Muscle layer of duodenum (tissue), 2 donors: ENCODE results near the gene IRX2.

Experiments
- H3K27ac ChIP-seq: one replicate; pipeline ENCODE4 v1.7.0; 2013; ENCODE audit warnings: mild to moderate bottlenecking, low read length
- H3K27me3 ChIP-seq: one replicate; pipeline ENCODE4 v1.7.0; 2013; ENCODE audit warnings: low read depth, mild to moderate bottlenecking, control low read depth, low read length
- H3K36me3 ChIP-seq, 2 donors: one replicate each; pipeline ENCODE4 v1.7.0; 2013; ENCODE audit warnings: low read length in 2 of 2, control low read depth in 1 of 2, mild to moderate bottlenecking in 1 of 2; ENCODE audit not compliant: insufficient read depth in 2 of 2, control insufficient read depth in 1 of 2
- H3K4me1 ChIP-seq, 2 donors: one replicate each; pipeline ENCODE4 v1.7.0; 2013; ENCODE audit warnings: low read length in 2 of 2, mild to moderate bottlenecking in 2 of 2, control low read depth in 1 of 2, moderate library complexity in 1 of 2; ENCODE audit not compliant: insufficient read depth in 2 of 2, control insufficient read depth in 1 of 2
- H3K4me3 ChIP-seq, 2 donors: one replicate each; pipeline ENCODE4 v1.7.0; 2013; ENCODE audit warnings: low read length in 2 of 2, low read depth in 1 of 2, mild to moderate bottlenecking in 1 of 2
- H3K9me3 ChIP-seq, 2 donors: one replicate each; pipeline ENCODE4 v1.7.0; 2013; ENCODE audit warnings: low read length in 2 of 2, control low read depth in 1 of 2, mild to moderate bottlenecking in 1 of 2; ENCODE audit not compliant: control insufficient read depth in 1 of 2
- donor health status: healthy.

Gene IRX2

GRCh38 chr5:2764581-2764980 lies 13.1 kb upstream of the IRX2 start:
- no peak overlapping the region for H3K4me3 ChIP-seq
- H3K27ac ChIP-seq, result no peak overlapping the region
- peaks cover 4% of the 10 kb centered on the region for H3K27me3 ChIP-seq
- H3K4me1 ChIP-seq, result no peaks in the 10 kb centered on the region
- no peaks in the 10 kb centered on the region for H3K9me3 ChIP-seq
- no peaks in the 10 kb centered on the region for H3K36me3 ChIP-seq

- H3K27me3 ChIP-seq, result peaks cover 13% of the 10 kb centered on the region
- H3K4me3 ChIP-seq, result no peak overlapping the region
- H3K9me3 ChIP-seq, result no peaks in the 10 kb centered on the region
- no peaks in the 10 kb centered on the region for H3K4me1 ChIP-seq
- H3K36me3 ChIP-seq, result no peaks in the 10 kb centered on the region
- no peak overlapping the region for H3K27ac ChIP-seq
These were observed 12.0 kb upstream of the IRX2 start for GRCh38 chr5:2763533-2763794.

- Histone ChIP-seq H3K4me3 (no peak overlapping the region), H3K36me3 (no peaks in the 10 kb centered on the region), H3K27ac (no peak overlapping the region), H3K4me1 (no peaks in the 10 kb centered on the region), H3K27me3 (peaks cover 15% of the 10 kb centered on the region), H3K9me3 (no peaks in the 10 kb centered on the region)
These were observed 11.5 kb upstream of the IRX2 start for GRCh38 chr5:2762744-2763532.

GRCh38 chr5:2761921-2762488 lies 10.5 kb upstream of the IRX2 start:
- Histone ChIP-seq H3K9me3 (no peaks in the 10 kb centered on the region), H3K4me3 (no peak overlapping the region), H3K27ac (no peak overlapping the region), H3K4me1 (peaks cover 0 to 5% of the 10 kb centered on the region in 2 donors), H3K27me3 (peaks cover 24% of the 10 kb centered on the region), H3K36me3 (no peaks in the 10 kb centered on the region)

GRCh38 chr5:2759696-2760461 lies 8.4 kb upstream of the IRX2 start:
- peaks cover 44% of the 10 kb centered on the region for H3K27me3 ChIP-seq

GRCh38 chr5:2759091-2759490 lies 7.6 kb upstream of the IRX2 start:
- Histone ChIP-seq H3K36me3 (no peaks in the 10 kb centered on the region), H3K9me3 (no peaks in the 10 kb centered on the region), H3K4me1 (peaks cover 0 to 34% of the 10 kb centered on the region in 2 donors), H3K27me3 (peaks cover 52% of the 10 kb centered on the region), H3K4me3 (no peak overlapping the region), H3K27ac (no peak overlapping the region)

More at GRCh38 chr5:2759696-2760461, 8.4 kb upstream of the IRX2 start:
- Histone ChIP-seq H3K4me3 (no peak overlapping the region), H3K4me1 (peaks cover 0 to 26% of the 10 kb centered on the region in 2 donors), H3K9me3 (no peaks in the 10 kb centered on the region), H3K36me3 (no peaks in the 10 kb centered on the region), H3K27ac (no peak overlapping the region)

GRCh38 chr5:2758632-2759031 lies 7.2 kb upstream of the IRX2 start:
- Histone ChIP-seq H3K4me3 (no peak overlapping the region), H3K9me3 (no peaks in the 10 kb centered on the region), H3K36me3 (no peaks in the 10 kb centered on the region), H3K4me1 (peaks cover 0 to 35% of the 10 kb centered on the region in 2 donors), H3K27me3 (peaks cover 53% of the 10 kb centered on the region), H3K27ac (no peak overlapping the region)

GRCh38 chr5:2757563-2758351 lies 6.3 kb upstream of the IRX2 start:
- no peak overlapping the region for H3K4me3 ChIP-seq
- H3K9me3 ChIP-seq, result no peaks in the 10 kb centered on the region
- H3K4me1 ChIP-seq, result peaks cover 0 to 38% of the 10 kb centered on the region in 2 donors
- no peaks in the 10 kb centered on the region for H3K36me3 ChIP-seq
- H3K27ac ChIP-seq, result no peak overlapping the region
- H3K27me3 ChIP-seq, result peaks cover 59% of the 10 kb centered on the region

GRCh38 chr5:2756211-2757152 lies 5.0 kb upstream of the IRX2 start:
- H3K27me3 ChIP-seq, result peaks cover 66% of the 10 kb centered on the region

GRCh38 chr5:2755681-2756171 lies 4.2 kb upstream of the IRX2 start:
- peaks cover 66% of the 10 kb centered on the region for H3K27me3 ChIP-seq
- H3K9me3 ChIP-seq, result no peaks in the 10 kb centered on the region
- peaks cover 0 to 54% of the 10 kb centered on the region in 2 donors for H3K4me1 ChIP-seq
- H3K27ac ChIP-seq, result no peak overlapping the region
- no peaks in the 10 kb centered on the region for H3K36me3 ChIP-seq
- H3K4me3 ChIP-seq, result peak overlapping the region in 1 of 2 donors; percentile 62

More at GRCh38 chr5:2756211-2757152, 5.0 kb upstream of the IRX2 start:
- H3K4me3 ChIP-seq, result peak overlapping the region in 1 of 2 donors; percentile 62
- no peak overlapping the region for H3K27ac ChIP-seq
- peaks cover 0 to 50% of the 10 kb centered on the region in 2 donors for H3K4me1 ChIP-seq
- no peaks in the 10 kb centered on the region for H3K36me3 ChIP-seq
- no peaks in the 10 kb centered on the region for H3K9me3 ChIP-seq
